Neural crest cell (in vitro differentiated cells): ENCODE measurements around the gene TMEM191C. TPM values are rescaled to one million over a fixed set of nuclear protein-coding genes. Genes with fewer than 3 reads are reported as not detected.
"Not testable (repeated sequence)": the region's sequence is repeated elsewhere in the genome, so short reads cannot be mapped to it uniquely, and the experiment has no call there.

Source experiments
- DNase-seq: peaks from one replicate; pipeline ENCODE4 v3.0.0; 2021; ENCODE audit warnings: low read depth, mixed read lengths, low spot score
- H3K27ac Mint-ChIP-seq: one replicate; pipeline ENCODE4 v1.8.0; 2021; ENCODE audit warnings: mild to moderate bottlenecking, mixed read lengths; ENCODE audit not compliant: unreplicated experiment
- H3K27me3 Mint-ChIP-seq: 2 replicates; pipeline ENCODE4 v1.8.0; 2021; ENCODE audit warnings: low read depth, mild to moderate bottlenecking, mixed read lengths
- H3K36me3 Mint-ChIP-seq: 2 replicates; pipeline ENCODE4 v1.8.0; 2021; ENCODE audit warnings: low read depth, mild to moderate bottlenecking, mixed read lengths
- H3K4me1 Mint-ChIP-seq: 2 replicates; pipeline ENCODE4 v1.8.0; 2021; ENCODE audit warnings: mixed read lengths
- H3K4me3 Mint-ChIP-seq: one replicate; pipeline ENCODE4 v1.8.0; 2021; ENCODE audit warnings: mild to moderate bottlenecking, mixed read lengths
- H3K9me3 Mint-ChIP-seq: 2 replicates; pipeline ENCODE4 v1.8.0; 2021; ENCODE audit warnings: mixed read lengths
- CTCF ChIP-seq: fragments of 200-600 bp; sonication (generic); conservative IDR thresholded peaks from 2 replicates; pipeline ENCODE4 v1.5.0; 2021; ENCODE audit warnings: antibody characterized with exemption, mild to moderate bottlenecking
- total RNA-seq: library from RNA; stranded (reverse); gene quantifications from 2 replicates; pipeline ENCODE4 v1.2.1, GENCODE V29; 2021

The TMEM191C gene
- total RNA-seq, 1 donor from 2014 or later, result 2.2 TPM

- DNase-seq, result peak; percentile 0
- no peak overlapping the region for H3K4me3 Mint-ChIP-seq
- H3K36me3 Mint-ChIP-seq, result no peaks in the 10 kb centered on the region
- TF ChIP-seq CTCF, result no peak
- H3K9me3 Mint-ChIP-seq, result no peaks in the 10 kb centered on the region
- no peak overlapping the region for H3K27ac Mint-ChIP-seq
- H3K27me3 Mint-ChIP-seq, result no peaks in the 10 kb centered on the region
- peaks cover 7% of the 10 kb centered on the region for H3K4me1 Mint-ChIP-seq
Measured at GRCh38 chr22:21449531-21450319, 17.5 kb upstream of the TMEM191C start.

GRCh38 chr22:21450320-21450831, 16.8 kb upstream of the TMEM191C start:
- H3K4me1 Mint-ChIP-seq, result peaks cover 7% of the 10 kb centered on the region
- TF ChIP-seq CTCF, result peak; percentile 39
- DNase-seq, result peak; percentile 3
- no peaks in the 10 kb centered on the region for H3K36me3 Mint-ChIP-seq
- no peaks in the 10 kb centered on the region for H3K9me3 Mint-ChIP-seq
- no peak overlapping the region for H3K4me3 Mint-ChIP-seq
- no peaks in the 10 kb centered on the region for H3K27me3 Mint-ChIP-seq
- no peak overlapping the region for H3K27ac Mint-ChIP-seq

- no peak for DNase-seq
- Mint-ChIP-seq H3K9me3 (no peaks in the 10 kb centered on the region), H3K4me1 (peaks cover 7% of the 10 kb centered on the region), H3K27me3 (no peaks in the 10 kb centered on the region), H3K4me3 (no peak overlapping the region), H3K27ac (no peak overlapping the region), H3K36me3 (no peaks in the 10 kb centered on the region)
- no peak for TF ChIP-seq CTCF
Measured at GRCh38 chr22:21450858-21451353, 16.3 kb upstream of the TMEM191C start.

- H3K4me3 Mint-ChIP-seq, result no peak overlapping the region
- H3K27ac Mint-ChIP-seq, result peak overlapping the region; percentile 57
- H3K36me3 Mint-ChIP-seq, result no peaks in the 10 kb centered on the region
- peaks cover 7% of the 10 kb centered on the region for H3K4me1 Mint-ChIP-seq
- no peak for TF ChIP-seq CTCF
- H3K9me3 Mint-ChIP-seq, result no peaks in the 10 kb centered on the region
- peak; percentile 1 for DNase-seq
- no peaks in the 10 kb centered on the region for H3K27me3 Mint-ChIP-seq
Measured at GRCh38 chr22:21451545-21452520, 15.4 kb upstream of the TMEM191C start.

- H3K4me3 Mint-ChIP-seq, H3K27ac Mint-ChIP-seq, H3K36me3 Mint-ChIP-seq, H3K4me1 Mint-ChIP-seq, H3K27me3 Mint-ChIP-seq, H3K9me3 Mint-ChIP-seq: not testable (repeated sequence)
- DNase-seq, result peak; percentile 0
Measured at GRCh38 chr22:21452666-21453065, 14.5 kb upstream of the TMEM191C start.

- H3K27ac Mint-ChIP-seq, H3K36me3 Mint-ChIP-seq, H3K9me3 Mint-ChIP-seq, H3K4me3 Mint-ChIP-seq, H3K4me1 Mint-ChIP-seq, H3K27me3 Mint-ChIP-seq: not testable (repeated sequence)
- DNase-seq, result peak; percentile 0
Measured at GRCh38 chr22:21454998-21455333, 12.2 kb upstream of the TMEM191C start.
